GM23338 (cell line): ENCODE data around the gene CLEC3B. TPM values are rescaled to one million over a fixed set of nuclear protein-coding genes. Genes with fewer than 3 reads are reported as not detected.

Experiments used
- ATAC-seq: fragments of 200-7000 bp; cut with Tn5 transposase; 3 replicates; pipeline ENCODE4 v1.9.1; 2020
- DNase-seq: peaks from one replicate; pipeline ENCODE4 v3.0.0-alpha.2; 2015; ENCODE audit warnings: low spot score
- H2AFZ ChIP-seq: fragments of 200-600 bp; sonication (generic); 2 replicates; pipeline ENCODE4 v1.8.0; 2016; ENCODE audit warnings: antibody characterized with exemption, mild to moderate bottlenecking, moderate library complexity
- H3F3A ChIP-seq: fragments of 200-600 bp; sonication (generic); replicated peaks from 2 replicates; pipeline ENCODE4 v1.8.0; 2017; ENCODE audit warnings: antibody characterized with exemption, mixed run types, low read depth
- H3K27ac ChIP-seq: fragments of 200-600 bp; sonication (generic); 2 replicates; pipeline ENCODE4 v1.6.1; 2016; ENCODE audit warnings: low read depth
- H3K27me3 ChIP-seq: fragments of 200-600 bp; sonication (generic); 2 replicates; pipeline ENCODE4 v1.8.0; 2016; ENCODE audit warnings: mild to moderate bottlenecking, mixed run types, moderate library complexity; ENCODE audit not compliant: insufficient read depth
- H3K36me3 ChIP-seq: fragments of 200-600 bp; sonication (generic); 2 replicates; pipeline ENCODE4 v1.8.0; 2016; ENCODE audit warnings: mild to moderate bottlenecking; ENCODE audit not compliant: insufficient read depth
- H3K4me1 ChIP-seq: fragments of 200-600 bp; sonication (generic); 2 replicates; pipeline ENCODE4 v1.8.0; 2016; ENCODE audit warnings: mild to moderate bottlenecking, moderate library complexity; ENCODE audit not compliant: insufficient read depth
- H3K4me2 ChIP-seq: fragments of 200-600 bp; sonication (generic); 2 replicates; pipeline ENCODE4 v1.7.1; 2017; ENCODE audit warnings: mixed run types
- H3K4me3 ChIP-seq: fragments of 200-600 bp; sonication (generic); 2 replicates; pipeline ENCODE4 v1.6.1; 2016; ENCODE audit warnings: mixed run types
- H3K79me2 ChIP-seq: fragments of 200-600 bp; sonication (generic); replicated peaks from 2 replicates; pipeline ENCODE4 v1.8.0; 2017; ENCODE audit warnings: mild to moderate bottlenecking; ENCODE audit not compliant: insufficient read depth
- H3K9me2 ChIP-seq: fragments of 200-600 bp; sonication (generic); 2 replicates; pipeline ENCODE4 v1.8.0; 2017; ENCODE audit not compliant: insufficient read depth
- H4K20me1 ChIP-seq: fragments of 200-600 bp; sonication (generic); replicated peaks from 2 replicates; pipeline ENCODE4 v1.8.0; 2017; ENCODE audit warnings: mild to moderate bottlenecking; ENCODE audit not compliant: insufficient read depth
- H3K27ac Mint-ChIP-seq: 2 replicates; pipeline ENCODE4 v1.8.0; 2020; ENCODE audit warnings: inconsistent platforms, mild to moderate bottlenecking, moderate library complexity, mixed read lengths
- H3K27me3 Mint-ChIP-seq: 3 replicates; pipeline ENCODE4 v1.8.0; 2022; ENCODE audit warnings: low read depth, mild to moderate bottlenecking, moderate library complexity, mixed read lengths, inconsistent platforms; ENCODE audit not compliant: insufficient read depth, poor library complexity
- H3K36me3 Mint-ChIP-seq: 3 replicates; pipeline ENCODE4 v1.8.0; 2021; ENCODE audit warnings: low read depth, mild to moderate bottlenecking, inconsistent platforms, moderate library complexity, mixed read lengths
- H3K4me1 Mint-ChIP-seq: 3 replicates; pipeline ENCODE4 v1.8.0; 2020; ENCODE audit warnings: mild to moderate bottlenecking, inconsistent platforms, mixed read lengths
- H3K4me3 Mint-ChIP-seq: 3 replicates; pipeline ENCODE4 v1.8.0; 2021; ENCODE audit warnings: moderate library complexity, mild to moderate bottlenecking, inconsistent platforms, mixed read lengths
- H3K9me3 Mint-ChIP-seq: 3 replicates; pipeline ENCODE4 v1.8.0; 2020; ENCODE audit warnings: moderate library complexity, mild to moderate bottlenecking, inconsistent platforms, mixed read lengths
- CREB1 ChIP-seq: fragments of 250-450 bp; sonication (Bioruptor Pico); IDR thresholded peaks from 2 replicates; pipeline ENCODE4 v1.5.0; 2020; ENCODE audit warnings: low read depth, mild to moderate bottlenecking, moderate library complexity
- ETS1 ChIP-seq: IDR thresholded peaks from 2 replicates; pipeline ENCODE4 v1.6.1; 2016; ENCODE audit warnings: antibody characterized with exemption
- EZH2 ChIP-seq: fragments of 200-600 bp; sonication (generic); IDR thresholded peaks from one replicate; pipeline ENCODE4 v1.8.0; 2017; ENCODE audit warnings: antibody characterized with exemption, mild to moderate bottlenecking, low read depth; ENCODE audit not compliant: unreplicated experiment
- EZH2phosphoT487 ChIP-seq: fragments of 200-600 bp; sonication (generic); IDR thresholded peaks from one replicate; pipeline ENCODE4 v1.8.1; 2018; ENCODE audit warnings: antibody characterized with exemption; ENCODE audit not compliant: unreplicated experiment
- JUNB ChIP-seq: IDR thresholded peaks from one replicate; pipeline ENCODE4 v1.6.1; 2016; ENCODE audit warnings: antibody characterized with exemption; ENCODE audit not compliant: unreplicated experiment
- NANOG ChIP-seq: IDR thresholded peaks from 2 replicates; pipeline ENCODE4 v1.6.1; 2016; ENCODE audit warnings: antibody characterized with exemption, borderline replicate concordance
- POLR2AphosphoS5 ChIP-seq: IDR thresholded peaks from 2 replicates; pipeline ENCODE4 v1.6.1; 2016; ENCODE audit warnings: antibody characterized with exemption, low read depth
- STAT1 ChIP-seq: IDR thresholded peaks from one replicate; pipeline ENCODE4 v1.6.1; 2016; ENCODE audit warnings: antibody characterized with exemption; ENCODE audit not compliant: unreplicated experiment
- ZNF114 ChIP-seq: fragments of 250-450 bp; sonication (Bioruptor Pico); IDR thresholded peaks from 2 replicates; pipeline ENCODE4 v1.5.0; 2020; ENCODE audit warnings: mild to moderate bottlenecking, moderate library complexity
- ZNF331 ChIP-seq: fragments of 250-450 bp; sonication (Bioruptor Pico); IDR thresholded peaks from 2 replicates; pipeline ENCODE4 v1.5.0; 2020; ENCODE audit warnings: low read depth, mild to moderate bottlenecking, moderate library complexity
- polyA plus RNA-seq: library from polyadenylated mRNA; unstranded; fragments of >200 nt; fragmentation: Nextera tagmentation; extraction: Ambion mirVana; gene quantifications from 2 replicates; pipeline ENCODE4 v1.2.1, GENCODE V29; 2016
- total RNA-seq: library from RNA; depleted of rRNA; stranded (reverse); fragments of >200 nt; shearing (Covaris generic); gene quantifications from 2 replicates; pipeline ENCODE4 v1.2.3, GENCODE V29; 2014
- TF ChIP-seq, protein P1 (sequence below): fragments of 250-450 bp; sonication (Bioruptor Pico); IDR thresholded peaks from 2 replicates; pipeline ENCODE4 v1.5.0; 2020; ENCODE audit warnings: mild to moderate bottlenecking, moderate library complexity
- TF ChIP-seq, protein P2 (sequence below): IDR thresholded peaks from one replicate; pipeline ENCODE4 v1.6.1; 2018; ENCODE audit warnings: antibody characterized with exemption; ENCODE audit not compliant: unreplicated experiment
- TF ChIP-seq, protein P3 (sequence below), 2 experiments: fragments of 200-600 bp in 1 of 2; sonication (generic) in 1 of 2; conservative IDR thresholded peaks; 2 replicates each; pipeline versions ENCODE4 v1.5.1 to v1.6.1; 2016 to 2017; ENCODE audit warnings: antibody characterized with exemption in 2 of 2, low read depth in 2 of 2, mild to moderate bottlenecking in 2 of 2, moderate library complexity in 1 of 2

Gene CLEC3B
- total and polyA plus RNA-seq, 2 experiments from 2014 or later, result not detected

GRCh38 chr3:45029661-45030060 lies 3.6 kb downstream of the CLEC3B start:
- H3K4me3 ChIP-seq, result no peak overlapping the region
- no peaks in the 10 kb centered on the region for H3K36me3 Mint-ChIP-seq
- H3K27me3 Mint-ChIP-seq, result peaks cover 17% of the 10 kb centered on the region
- peaks cover 7% of the 10 kb centered on the region; the same call in 2 of the 3 replicates for H3K4me1 Mint-ChIP-seq
- no peaks in the 10 kb centered on the region for H3K9me3 Mint-ChIP-seq
- no peaks in the 10 kb centered on the region; the same call in 1 of the 2 replicates for H4K20me1 ChIP-seq
- no peak overlapping the region for H3K4me2 ChIP-seq
- no peaks in the 10 kb centered on the region for H3K36me3 ChIP-seq
- DNase-seq (no peak), ATAC-seq (no peak)
- no peaks in the 10 kb centered on the region for H3F3A ChIP-seq
- no peak for TF ChIP-seq CREB1 (CRISPR knock-in tag)
- no peak for TF ChIP-seq STAT1
- TF ChIP-seq, protein P1, sequence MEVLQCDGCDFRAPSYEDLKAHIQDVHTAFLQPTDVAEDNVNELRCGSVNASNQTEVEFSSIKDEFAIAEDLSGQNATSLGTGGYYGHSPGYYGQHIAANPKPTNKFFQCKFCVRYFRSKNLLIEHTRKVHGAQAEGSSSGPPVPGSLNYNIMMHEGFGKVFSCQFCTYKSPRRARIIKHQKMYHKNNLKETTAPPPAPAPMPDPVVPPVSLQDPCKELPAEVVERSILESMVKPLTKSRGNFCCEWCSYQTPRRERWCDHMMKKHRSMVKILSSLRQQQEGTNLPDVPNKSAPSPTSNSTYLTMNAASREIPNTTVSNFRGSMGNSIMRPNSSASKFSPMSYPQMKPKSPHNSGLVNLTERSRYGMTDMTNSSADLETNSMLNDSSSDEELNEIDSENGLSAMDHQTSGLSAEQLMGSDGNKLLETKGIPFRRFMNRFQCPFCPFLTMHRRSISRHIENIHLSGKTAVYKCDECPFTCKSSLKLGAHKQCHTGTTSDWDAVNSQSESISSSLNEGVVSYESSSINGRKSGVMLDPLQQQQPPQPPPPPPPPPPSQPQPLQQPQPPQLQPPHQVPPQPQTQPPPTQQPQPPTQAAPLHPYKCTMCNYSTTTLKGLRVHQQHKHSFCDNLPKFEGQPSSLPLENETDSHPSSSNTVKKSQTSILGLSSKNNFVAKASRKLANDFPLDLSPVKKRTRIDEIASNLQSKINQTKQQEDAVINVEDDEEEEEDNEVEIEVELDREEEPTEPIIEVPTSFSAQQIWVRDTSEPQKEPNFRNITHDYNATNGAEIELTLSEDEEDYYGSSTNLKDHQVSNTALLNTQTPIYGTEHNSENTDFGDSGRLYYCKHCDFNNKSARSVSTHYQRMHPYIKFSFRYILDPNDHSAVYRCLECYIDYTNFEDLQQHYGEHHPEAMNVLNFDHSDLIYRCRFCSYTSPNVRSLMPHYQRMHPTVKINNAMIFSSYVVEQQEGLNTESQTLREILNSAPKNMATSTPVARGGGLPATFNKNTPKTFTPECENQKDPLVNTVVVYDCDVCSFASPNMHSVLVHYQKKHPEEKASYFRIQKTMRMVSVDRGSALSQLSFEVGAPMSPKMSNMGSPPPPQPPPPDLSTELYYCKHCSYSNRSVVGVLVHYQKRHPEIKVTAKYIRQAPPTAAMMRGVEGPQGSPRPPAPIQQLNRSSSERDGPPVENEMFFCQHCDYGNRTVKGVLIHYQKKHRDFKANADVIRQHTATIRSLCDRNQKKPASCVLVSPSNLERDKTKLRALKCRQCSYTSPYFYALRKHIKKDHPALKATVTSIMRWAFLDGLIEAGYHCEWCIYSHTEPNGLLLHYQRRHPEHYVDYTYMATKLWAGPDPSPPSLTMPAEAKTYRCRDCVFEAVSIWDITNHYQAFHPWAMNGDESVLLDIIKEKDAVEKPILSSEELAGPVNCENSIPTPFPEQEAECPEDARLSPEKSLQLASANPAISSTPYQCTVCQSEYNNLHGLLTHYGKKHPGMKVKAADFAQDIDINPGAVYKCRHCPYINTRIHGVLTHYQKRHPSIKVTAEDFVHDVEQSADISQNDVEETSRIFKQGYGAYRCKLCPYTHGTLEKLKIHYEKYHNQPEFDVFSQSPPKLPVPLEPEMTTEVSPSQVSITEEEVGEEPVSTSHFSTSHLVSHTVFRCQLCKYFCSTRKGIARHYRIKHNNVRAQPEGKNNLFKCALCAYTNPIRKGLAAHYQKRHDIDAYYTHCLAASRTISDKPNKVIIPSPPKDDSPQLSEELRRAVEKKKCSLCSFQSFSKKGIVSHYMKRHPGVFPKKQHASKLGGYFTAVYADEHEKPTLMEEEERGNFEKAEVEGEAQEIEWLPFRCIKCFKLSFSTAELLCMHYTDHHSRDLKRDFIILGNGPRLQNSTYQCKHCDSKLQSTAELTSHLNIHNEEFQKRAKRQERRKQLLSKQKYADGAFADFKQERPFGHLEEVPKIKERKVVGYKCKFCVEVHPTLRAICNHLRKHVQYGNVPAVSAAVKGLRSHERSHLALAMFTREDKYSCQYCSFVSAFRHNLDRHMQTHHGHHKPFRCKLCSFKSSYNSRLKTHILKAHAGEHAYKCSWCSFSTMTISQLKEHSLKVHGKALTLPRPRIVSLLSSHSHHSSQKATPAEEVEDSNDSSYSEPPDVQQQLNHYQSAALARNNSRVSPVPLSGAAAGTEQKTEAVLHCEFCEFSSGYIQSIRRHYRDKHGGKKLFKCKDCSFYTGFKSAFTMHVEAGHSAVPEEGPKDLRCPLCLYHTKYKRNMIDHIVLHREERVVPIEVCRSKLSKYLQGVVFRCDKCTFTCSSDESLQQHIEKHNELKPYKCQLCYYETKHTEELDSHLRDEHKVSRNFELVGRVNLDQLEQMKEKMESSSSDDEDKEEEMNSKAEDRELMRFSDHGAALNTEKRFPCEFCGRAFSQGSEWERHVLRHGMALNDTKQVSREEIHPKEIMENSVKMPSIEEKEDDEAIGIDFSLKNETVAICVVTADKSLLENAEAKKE (CRISPR knock-in tag), result no peak
- TF ChIP-seq, protein P2, sequence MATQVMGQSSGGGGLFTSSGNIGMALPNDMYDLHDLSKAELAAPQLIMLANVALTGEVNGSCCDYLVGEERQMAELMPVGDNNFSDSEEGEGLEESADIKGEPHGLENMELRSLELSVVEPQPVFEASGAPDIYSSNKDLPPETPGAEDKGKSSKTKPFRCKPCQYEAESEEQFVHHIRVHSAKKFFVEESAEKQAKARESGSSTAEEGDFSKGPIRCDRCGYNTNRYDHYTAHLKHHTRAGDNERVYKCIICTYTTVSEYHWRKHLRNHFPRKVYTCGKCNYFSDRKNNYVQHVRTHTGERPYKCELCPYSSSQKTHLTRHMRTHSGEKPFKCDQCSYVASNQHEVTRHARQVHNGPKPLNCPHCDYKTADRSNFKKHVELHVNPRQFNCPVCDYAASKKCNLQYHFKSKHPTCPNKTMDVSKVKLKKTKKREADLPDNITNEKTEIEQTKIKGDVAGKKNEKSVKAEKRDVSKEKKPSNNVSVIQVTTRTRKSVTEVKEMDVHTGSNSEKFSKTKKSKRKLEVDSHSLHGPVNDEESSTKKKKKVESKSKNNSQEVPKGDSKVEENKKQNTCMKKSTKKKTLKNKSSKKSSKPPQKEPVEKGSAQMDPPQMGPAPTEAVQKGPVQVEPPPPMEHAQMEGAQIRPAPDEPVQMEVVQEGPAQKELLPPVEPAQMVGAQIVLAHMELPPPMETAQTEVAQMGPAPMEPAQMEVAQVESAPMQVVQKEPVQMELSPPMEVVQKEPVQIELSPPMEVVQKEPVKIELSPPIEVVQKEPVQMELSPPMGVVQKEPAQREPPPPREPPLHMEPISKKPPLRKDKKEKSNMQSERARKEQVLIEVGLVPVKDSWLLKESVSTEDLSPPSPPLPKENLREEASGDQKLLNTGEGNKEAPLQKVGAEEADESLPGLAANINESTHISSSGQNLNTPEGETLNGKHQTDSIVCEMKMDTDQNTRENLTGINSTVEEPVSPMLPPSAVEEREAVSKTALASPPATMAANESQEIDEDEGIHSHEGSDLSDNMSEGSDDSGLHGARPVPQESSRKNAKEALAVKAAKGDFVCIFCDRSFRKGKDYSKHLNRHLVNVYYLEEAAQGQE, result no peak
- TF ChIP-seq JUNB, result no peak
- TF ChIP-seq EZH2phosphoT487, result no peak
- TF ChIP-seq ETS1, result no peak
- no peak for TF ChIP-seq EZH2
- TF ChIP-seq NANOG, result no peak
- TF ChIP-seq ZNF331 (CRISPR knock-in tag), result no peak
- TF ChIP-seq, protein P3, sequence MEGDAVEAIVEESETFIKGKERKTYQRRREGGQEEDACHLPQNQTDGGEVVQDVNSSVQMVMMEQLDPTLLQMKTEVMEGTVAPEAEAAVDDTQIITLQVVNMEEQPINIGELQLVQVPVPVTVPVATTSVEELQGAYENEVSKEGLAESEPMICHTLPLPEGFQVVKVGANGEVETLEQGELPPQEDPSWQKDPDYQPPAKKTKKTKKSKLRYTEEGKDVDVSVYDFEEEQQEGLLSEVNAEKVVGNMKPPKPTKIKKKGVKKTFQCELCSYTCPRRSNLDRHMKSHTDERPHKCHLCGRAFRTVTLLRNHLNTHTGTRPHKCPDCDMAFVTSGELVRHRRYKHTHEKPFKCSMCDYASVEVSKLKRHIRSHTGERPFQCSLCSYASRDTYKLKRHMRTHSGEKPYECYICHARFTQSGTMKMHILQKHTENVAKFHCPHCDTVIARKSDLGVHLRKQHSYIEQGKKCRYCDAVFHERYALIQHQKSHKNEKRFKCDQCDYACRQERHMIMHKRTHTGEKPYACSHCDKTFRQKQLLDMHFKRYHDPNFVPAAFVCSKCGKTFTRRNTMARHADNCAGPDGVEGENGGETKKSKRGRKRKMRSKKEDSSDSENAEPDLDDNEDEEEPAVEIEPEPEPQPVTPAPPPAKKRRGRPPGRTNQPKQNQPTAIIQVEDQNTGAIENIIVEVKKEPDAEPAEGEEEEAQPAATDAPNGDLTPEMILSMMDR (conservative IDR thresholded peaks at IDR 0.05; ENCODE audit: low read depth in 2 of 2), result no peak
- TF ChIP-seq ZNF114, result no peak
- TF ChIP-seq POLR2AphosphoS5, result no peak
- H3K9me2 ChIP-seq, result no peaks in the 10 kb centered on the region
- no peaks in the 10 kb centered on the region for H3K4me1 ChIP-seq
- H3K27me3 ChIP-seq, result peaks cover 13% of the 10 kb centered on the region
- H2AFZ ChIP-seq, result no peak overlapping the region
- H3K4me3 Mint-ChIP-seq, result no peak overlapping the region
- H3K79me2 ChIP-seq, result no peaks in the 10 kb centered on the region
- no peak overlapping the region for H3K27ac ChIP-seq
- no peak overlapping the region for H3K27ac Mint-ChIP-seq
